Activated CD4-positive, CD25-positive, alpha-beta regulatory T cell treated with anti-CD3 and anti-CD28 coated beads, Interleukin-2, amount 50 U/mL, for 24 hours (primary cell): ENCODE data around the gene SLC22A2.
"Not testable (repeated sequence)": the region's sequence is repeated elsewhere in the genome, so short reads cannot be mapped to it uniquely, and the experiment has no call there.

Experiments used
- ATAC-seq, 2 donors: fragments of 150-1000 bp; cut with Tn5 transposase; one replicate each; pipeline ENCODE4 v1.10.0; 2021; ENCODE audit warnings: mild to moderate bottlenecking in 1 of 2, moderate library complexity in 1 of 2

SLC22A2 gene

GRCh38 chr6:160240691-160241084 is 17.9 kb downstream of the SLC22A2 start:
- ATAC-seq: no peak

DNA sequence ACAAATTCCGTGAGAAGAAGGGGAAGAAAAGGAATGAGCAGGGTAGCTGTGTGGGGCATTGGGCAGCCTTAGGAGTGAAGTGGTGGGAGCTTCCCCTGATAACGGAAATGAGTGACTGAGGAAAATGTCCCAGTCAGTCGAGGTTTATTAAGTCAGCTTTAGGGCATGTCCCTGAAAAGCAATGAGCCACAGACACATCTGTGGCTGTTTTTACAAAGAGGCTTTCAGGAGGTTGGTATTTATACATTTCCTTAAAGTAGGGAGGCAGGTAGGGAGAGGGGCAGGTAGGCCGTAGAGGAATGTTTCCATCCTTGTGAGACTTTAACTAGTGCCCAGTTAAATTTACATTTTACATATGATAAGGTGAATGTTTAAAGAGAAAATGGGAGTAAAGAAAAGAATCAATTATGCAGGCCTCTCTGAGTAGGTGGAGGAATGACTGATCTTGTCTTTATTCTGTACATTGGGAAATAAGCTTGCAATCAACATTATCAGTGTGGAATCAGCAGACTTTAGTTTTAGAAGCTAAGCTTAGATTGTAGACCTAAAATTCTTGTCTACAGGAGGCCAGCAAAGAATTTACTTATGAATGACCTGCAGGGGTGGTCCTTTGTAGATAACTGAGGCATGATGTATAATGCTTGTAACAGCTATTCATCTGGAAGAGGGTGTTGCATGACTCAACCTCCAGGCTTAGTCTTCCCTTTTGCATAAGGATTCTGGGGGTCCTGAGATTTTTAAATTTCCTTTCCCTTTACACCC is 18.5 kb downstream of the SLC22A2 start:
- ATAC-seq: no peak

- ATAC-seq: no peak
These were observed 19.6 kb downstream of the SLC22A2 start for GRCh38 chr6:160238761-160239751.

DNA sequence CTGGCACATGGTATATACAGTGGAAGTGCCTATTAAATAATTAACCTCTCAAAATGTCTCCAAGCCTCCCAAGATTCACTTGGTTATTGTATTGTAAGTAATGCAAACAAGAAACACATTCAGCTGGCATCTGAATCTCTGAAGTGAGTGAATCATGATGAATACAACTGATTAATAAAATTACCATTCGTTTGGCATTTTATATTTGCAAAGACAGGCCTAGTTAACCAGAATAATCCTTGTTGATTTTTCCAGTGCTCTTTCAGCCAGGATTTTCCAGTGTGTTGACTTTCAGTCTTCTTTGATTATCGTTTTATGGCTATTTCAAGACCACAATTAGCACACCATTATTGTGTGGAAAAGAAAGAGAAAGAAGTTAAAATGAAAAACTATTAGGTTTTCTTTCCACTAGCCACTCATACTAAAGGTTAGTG is 20.3 kb downstream of the SLC22A2 start:
- no peak for ATAC-seq

DNA sequence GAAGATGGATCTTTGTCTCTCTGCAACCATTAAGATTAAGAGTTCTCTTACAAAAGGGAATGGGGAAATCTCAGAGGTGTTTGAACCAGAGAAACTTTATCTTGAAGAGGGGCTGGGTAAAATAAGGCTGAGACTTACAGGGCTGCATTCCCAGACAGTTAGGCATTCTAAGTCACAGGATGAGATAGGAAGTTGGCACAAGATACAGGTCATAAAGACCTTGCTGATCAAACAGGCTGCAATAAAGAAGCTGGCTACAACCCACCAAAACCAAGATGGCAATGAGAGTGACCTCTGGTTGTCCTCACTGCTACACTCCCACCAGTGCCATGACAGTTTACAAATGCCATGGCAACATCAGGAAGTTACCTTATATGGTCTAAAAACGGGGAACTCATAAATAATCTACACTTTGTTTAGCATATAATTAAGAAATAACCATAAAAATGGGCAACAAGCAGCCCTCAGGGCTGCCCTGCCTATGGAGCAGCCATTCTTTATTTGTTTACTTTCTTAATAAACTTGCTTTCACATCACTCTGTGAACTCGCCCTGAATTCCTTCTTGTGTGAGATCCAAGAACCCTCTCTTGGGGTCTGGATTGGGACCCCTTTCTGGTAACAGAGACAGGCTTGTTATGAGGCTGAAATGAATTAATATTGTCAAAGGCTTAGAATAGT is 20.9 kb downstream of the SLC22A2 start:
- ATAC-seq: not testable (repeated sequence)

DNA sequence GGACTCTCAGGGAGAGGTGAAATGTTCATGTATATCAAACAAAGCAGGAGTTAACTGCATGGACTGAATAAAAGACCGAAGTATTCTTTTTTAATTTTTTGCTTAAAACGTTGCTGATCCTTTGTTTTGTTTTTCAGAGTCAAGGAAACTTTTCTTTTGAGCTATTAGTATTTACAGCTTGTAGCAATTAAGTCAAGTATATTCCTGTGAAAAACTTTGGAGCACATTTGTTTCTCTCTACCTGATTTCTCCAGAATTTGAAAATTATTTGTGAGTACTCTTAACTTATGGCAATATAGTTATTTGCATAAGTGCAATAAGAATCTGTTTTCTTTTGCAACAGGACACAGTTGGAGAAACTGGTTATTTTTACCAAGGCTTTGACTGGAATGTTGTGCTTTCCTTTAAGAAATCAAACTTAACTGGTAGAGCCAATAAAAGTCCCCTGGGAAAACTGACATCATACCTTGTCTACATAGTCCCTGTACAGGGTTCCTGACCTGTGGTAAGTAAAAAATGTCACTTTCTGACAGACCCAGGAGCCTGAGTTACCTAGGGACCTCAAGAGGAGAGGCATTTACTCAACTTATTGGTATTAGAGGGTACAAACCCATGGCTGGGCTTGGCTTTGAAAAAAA is 22.3 kb downstream of the SLC22A2 start:
- ATAC-seq: not testable (repeated sequence)

- not testable (repeated sequence) for ATAC-seq
These were observed 24.5 kb downstream of the SLC22A2 start for GRCh38 chr6:160233950-160234640.

- no peak for ATAC-seq
These were observed 30.9 kb downstream of the SLC22A2 start for GRCh38 chr6:160227769-160228161.

DNA sequence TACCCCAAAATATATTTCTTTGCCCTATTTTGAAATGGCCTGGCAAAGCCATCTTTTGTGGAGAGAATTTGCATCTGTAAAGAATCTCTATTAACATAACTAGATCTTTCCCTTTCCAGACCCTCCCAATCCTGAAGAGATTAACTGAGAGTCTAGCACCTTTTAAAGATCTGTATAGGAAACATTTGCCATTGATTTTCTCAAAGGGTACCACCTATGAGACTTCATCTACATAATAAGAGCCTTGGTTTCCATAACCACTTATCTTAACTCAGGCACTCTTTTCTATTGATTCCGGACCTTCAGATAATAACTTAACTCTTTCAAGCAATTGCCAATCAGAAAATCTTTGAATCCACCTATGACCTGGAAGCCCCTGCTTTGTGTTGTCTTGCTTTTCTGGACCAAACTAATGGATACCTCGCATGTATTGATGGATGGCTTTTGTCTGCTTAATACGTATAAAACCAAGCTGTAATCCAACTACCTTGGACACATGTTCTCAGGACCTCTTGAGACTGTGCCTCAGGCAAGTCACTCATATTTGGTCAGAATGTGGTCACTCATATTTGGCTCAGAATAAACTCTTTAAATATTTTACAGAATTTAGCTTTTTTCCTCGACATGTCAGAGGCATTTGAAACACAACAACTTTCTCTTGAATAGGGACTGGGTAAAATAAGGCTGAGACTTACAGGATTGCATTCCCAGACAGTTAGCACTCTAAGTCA is 31.4 kb downstream of the SLC22A2 start:
- no peak for ATAC-seq

- ATAC-seq: peak; percentile 84 to 87
These were observed 32.5 kb downstream of the SLC22A2 start for GRCh38 chr6:160226118-160226591.

DNA sequence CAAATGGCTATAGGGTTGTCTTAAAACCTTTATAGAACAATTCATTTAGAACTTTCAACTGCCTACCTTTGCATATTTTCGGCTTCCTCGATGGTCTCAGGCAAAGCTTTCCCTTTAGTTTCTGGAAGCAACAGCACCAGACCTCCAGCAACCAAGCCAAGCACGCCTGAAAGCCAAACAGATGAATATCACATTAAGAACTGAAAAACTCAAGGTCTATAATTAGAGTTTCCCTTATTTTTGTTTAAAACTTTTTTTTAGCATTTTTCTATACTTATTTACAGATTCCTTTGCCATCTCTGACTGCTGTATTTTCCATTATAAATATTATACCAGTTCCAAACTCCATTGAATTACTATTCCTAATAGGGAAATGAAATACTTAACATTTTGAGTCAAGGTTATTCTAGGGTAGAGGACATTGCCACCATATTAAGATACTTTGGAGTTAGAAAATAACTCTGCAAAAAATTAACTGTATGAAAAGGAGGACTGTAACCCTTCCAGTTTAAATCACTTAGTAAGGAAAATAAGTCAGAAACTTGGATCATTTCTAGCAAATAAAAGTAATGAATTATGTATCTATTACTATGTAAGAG is 33.9 kb downstream of the SLC22A2 start:
- no peak for ATAC-seq

DNA sequence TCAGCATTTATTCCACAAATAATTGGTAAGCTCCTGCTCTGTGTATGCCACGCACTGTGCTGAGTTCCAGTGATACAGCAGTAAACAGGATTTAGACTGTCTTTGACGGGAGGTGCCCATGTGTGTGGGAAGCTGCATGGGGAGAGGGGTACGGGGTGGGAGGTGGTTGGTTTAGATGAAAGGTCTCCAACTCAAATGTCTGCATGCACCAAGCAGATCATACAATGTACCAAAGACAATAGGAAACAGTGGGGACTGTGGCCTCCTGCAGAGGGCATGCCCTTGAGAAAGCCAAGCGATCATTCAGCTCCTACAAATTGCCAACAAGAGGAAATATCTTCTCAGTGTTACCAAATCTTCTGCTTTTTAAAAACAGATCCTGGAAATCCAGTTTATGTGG is 36.1 kb downstream of the SLC22A2 start:
- ATAC-seq: no peak

DNA sequence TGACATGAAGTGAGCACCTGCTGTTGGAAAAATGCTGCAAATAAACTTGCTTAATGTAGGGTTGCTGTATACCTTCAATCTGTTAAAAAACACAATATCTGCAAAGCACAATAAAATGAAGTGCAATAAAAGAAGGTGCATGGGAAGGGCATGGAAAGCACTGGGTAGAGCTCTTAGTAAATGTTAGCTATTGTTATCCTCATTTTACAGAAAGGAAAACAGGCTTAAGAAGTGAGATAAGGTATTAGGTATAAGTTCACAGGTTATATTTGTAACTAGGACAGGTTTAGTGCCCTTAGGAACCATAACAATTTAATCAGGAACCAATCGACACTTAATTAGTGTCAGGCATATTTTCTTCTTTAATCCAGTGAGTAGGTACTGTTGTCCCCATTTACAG is 36.7 kb downstream of the SLC22A2 start:
- no peak for ATAC-seq

DNA sequence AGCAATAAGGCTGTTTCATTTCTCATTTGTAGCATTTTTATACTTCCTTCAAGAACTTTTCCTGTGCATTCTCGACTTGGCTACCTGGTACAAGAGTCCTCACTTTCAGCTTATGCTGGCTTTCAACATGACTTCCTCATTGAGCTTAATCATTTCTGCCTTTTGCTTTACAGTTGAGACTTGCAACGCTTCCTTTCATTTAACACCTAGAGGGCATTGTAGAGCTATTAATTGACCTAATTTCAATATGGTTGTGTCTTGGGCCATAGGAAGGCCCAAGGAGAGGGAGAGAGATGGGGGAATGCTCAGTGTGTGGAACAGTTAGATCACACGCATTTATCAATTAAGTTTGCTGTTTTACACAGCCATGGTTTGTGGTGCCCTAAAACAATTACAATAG is 37.2 kb downstream of the SLC22A2 start:
- no peak for ATAC-seq

- no peak for ATAC-seq
These were observed 39.8 kb downstream of the SLC22A2 start for GRCh38 chr6:160218810-160219209.

DNA sequence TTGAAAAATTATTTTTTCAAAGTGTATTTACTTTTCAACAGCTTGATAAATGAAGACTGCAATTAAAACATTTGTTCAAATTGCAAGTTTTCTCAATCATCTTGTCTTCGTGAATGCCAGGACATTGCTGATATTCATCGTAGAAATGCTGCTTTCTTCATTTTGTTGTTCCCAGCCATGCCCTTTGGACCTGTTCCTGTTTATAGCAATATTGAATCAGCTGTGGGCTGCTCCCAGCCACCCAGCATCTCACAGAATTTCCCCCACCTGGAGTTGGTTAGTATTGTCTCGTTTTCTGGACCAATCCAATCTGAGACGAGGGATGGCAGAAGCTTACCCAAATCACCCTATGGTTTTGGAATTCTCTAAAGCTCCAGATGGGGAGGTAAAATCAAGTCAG is 40.8 kb downstream of the SLC22A2 start:
- no peak for ATAC-seq

DNA sequence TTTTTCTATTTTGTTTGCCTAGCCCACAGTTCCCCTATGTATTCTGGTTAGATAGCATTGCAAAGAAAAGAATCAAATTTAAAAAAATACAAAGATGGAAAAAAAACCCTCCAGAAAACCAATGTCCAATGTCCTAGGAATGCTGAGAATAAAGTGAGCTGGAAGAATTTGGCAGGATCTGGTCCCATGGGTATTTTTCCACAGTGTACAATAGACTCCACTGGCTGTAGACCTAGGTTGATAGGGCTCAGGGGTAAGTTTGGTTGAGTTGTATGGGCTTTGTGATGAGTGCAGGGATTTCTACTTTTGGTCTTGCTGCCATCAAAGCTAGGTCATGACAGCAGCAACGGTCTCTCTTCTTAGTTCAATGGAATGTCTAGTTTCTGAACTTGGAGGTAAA is 41.5 kb downstream of the SLC22A2 start:
- ATAC-seq: no peak

- ATAC-seq: peak in 1 of 2 donors; percentile 36
These were observed 43.4 kb downstream of the SLC22A2 start for GRCh38 chr6:160215232-160215631.

- no peak for ATAC-seq
These were observed 51.0 kb downstream of the SLC22A2 start for GRCh38 chr6:160207618-160208017.

GRCh38 chr6:160204710-160205109 is 53.9 kb downstream of the SLC22A2 start:
- no peak for ATAC-seq

- ATAC-seq: no peak
These were observed 54.7 kb downstream of the SLC22A2 start for GRCh38 chr6:160203953-160204352.
